Inferior parietal cortex (tissue), 1 donor: ENCODE measurements around the gene UPP2.

Experiments used
- DNase-seq: peaks from one replicate; pipeline ENCODE4 v3.0.0-alpha.2; 2016; ENCODE audit errors: extremely low spot score

Gene UPP2

GRCh38 chr2:158140201-158140600, 38.5 kb downstream of the UPP2 start:
- DNase-seq, result no peak

- no peak for DNase-seq
Observed at GRCh38 chr2:158142165-158142564, 40.5 kb downstream of the UPP2 start.

GRCh38 chr2:158142568-158143332, 41.1 kb downstream of the UPP2 start:
- no peak for DNase-seq

- DNase-seq, result no peak
Observed at GRCh38 chr2:158143703-158144360, 42.2 kb downstream of the UPP2 start.

- DNase-seq, result no peak
Observed at GRCh38 chr2:158144914-158145625, 43.4 kb downstream of the UPP2 start.

GRCh38 chr2:158153270-158154015, 51.8 kb downstream of the UPP2 start:
- no peak for DNase-seq

- no peak for DNase-seq
Observed at GRCh38 chr2:158154596-158154995, 52.9 kb downstream of the UPP2 start.

GRCh38 chr2:158172719-158173118, 71.0 kb downstream of the UPP2 start:
- no peak for DNase-seq

GRCh38 chr2:158174495-158174894, 72.8 kb downstream of the UPP2 start:
- DNase-seq, result no peak

GRCh38 chr2:158174956-158175355, 73.3 kb downstream of the UPP2 start:
- DNase-seq, result no peak

- DNase-seq, result no peak
Observed at GRCh38 chr2:158178646-158179045, 77.0 kb downstream of the UPP2 start.

GRCh38 chr2:158179660-158180059, 78.0 kb downstream of the UPP2 start:
- DNase-seq, result peak; percentile 40

- no peak for DNase-seq
Observed at GRCh38 chr2:158181171-158181570, 79.5 kb downstream of the UPP2 start.

GRCh38 chr2:158182676-158183295, 81.1 kb downstream of the UPP2 start:
- peak; percentile 37 for DNase-seq

GRCh38 chr2:158184001-158184400, 82.3 kb downstream of the UPP2 start:
- DNase-seq, result peak; percentile 72

- peak; percentile 11 for DNase-seq
Observed at GRCh38 chr2:158184556-158185343, 83.1 kb downstream of the UPP2 start.
